ENCODE results near the gene ZNF433. TPM values are rescaled to one million over a fixed set of nuclear protein-coding genes. Genes with fewer than 3 reads are reported as not detected.
A peak's percentile ranks its signal among the peaks of the same experiment; 100 is the strongest.

Gene ZNF433
- total RNA-seq, 2 donors from 2014 or later, result 10.2 to 10.4 TPM

DNA sequence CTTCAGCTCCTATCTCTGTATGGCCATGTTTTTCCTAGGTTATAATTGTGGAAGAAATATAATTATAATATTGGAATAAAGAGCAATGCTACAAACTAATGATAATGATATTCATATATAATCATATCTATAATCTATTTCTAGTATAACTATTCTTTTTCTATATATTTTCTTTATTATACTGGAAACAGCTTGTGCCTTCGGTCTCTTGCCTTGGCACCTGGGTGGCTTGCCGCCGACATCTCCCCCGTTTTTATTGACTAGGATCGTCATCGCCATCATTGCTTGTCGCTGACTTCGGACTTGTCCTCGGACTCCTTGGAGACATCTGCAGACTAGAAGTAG, 46.4 kb downstream of the ZNF433 start:
- no peaks in the 10 kb centered on the region for H3K36me3 ChIP-seq
- intact Hi-C loops (cut with DNase I), result loop anchor here (1.0 to 2.0 kb wide), 2 partner anchors 66 to 102 kb away; partner anchors contain the start of gene ZNF69
- WGBS, result 71% methylated on average over 9 of the region's 9 CpGs
- H3K27ac ChIP-seq, result peak overlapping the region in 1 of 2 donors; percentile 85
- no peak for DNase-seq (ENCODE audit: low spot score)
- H3K4me1 ChIP-seq (replicated peaks), result no peaks in the 10 kb centered on the region
- TF ChIP-seq POLR2AphosphoS5 (IDR thresholded peaks at IDR 0.05) (no peak), POLR2A (IDR thresholded peaks at IDR 0.05) (no peak)
- TF ChIP-seq, protein P1, sequence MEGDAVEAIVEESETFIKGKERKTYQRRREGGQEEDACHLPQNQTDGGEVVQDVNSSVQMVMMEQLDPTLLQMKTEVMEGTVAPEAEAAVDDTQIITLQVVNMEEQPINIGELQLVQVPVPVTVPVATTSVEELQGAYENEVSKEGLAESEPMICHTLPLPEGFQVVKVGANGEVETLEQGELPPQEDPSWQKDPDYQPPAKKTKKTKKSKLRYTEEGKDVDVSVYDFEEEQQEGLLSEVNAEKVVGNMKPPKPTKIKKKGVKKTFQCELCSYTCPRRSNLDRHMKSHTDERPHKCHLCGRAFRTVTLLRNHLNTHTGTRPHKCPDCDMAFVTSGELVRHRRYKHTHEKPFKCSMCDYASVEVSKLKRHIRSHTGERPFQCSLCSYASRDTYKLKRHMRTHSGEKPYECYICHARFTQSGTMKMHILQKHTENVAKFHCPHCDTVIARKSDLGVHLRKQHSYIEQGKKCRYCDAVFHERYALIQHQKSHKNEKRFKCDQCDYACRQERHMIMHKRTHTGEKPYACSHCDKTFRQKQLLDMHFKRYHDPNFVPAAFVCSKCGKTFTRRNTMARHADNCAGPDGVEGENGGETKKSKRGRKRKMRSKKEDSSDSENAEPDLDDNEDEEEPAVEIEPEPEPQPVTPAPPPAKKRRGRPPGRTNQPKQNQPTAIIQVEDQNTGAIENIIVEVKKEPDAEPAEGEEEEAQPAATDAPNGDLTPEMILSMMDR (IDR thresholded peaks at IDR 0.05), result no peak
- H3K27me3 ChIP-seq (replicated peaks; ENCODE audit: insufficient read depth), result no peaks in the 10 kb centered on the region
- H3K4me3 ChIP-seq, result peak overlapping the region; percentile 65 to 73
- no peaks in the 10 kb centered on the region for H3K9me3 ChIP-seq

DNA sequence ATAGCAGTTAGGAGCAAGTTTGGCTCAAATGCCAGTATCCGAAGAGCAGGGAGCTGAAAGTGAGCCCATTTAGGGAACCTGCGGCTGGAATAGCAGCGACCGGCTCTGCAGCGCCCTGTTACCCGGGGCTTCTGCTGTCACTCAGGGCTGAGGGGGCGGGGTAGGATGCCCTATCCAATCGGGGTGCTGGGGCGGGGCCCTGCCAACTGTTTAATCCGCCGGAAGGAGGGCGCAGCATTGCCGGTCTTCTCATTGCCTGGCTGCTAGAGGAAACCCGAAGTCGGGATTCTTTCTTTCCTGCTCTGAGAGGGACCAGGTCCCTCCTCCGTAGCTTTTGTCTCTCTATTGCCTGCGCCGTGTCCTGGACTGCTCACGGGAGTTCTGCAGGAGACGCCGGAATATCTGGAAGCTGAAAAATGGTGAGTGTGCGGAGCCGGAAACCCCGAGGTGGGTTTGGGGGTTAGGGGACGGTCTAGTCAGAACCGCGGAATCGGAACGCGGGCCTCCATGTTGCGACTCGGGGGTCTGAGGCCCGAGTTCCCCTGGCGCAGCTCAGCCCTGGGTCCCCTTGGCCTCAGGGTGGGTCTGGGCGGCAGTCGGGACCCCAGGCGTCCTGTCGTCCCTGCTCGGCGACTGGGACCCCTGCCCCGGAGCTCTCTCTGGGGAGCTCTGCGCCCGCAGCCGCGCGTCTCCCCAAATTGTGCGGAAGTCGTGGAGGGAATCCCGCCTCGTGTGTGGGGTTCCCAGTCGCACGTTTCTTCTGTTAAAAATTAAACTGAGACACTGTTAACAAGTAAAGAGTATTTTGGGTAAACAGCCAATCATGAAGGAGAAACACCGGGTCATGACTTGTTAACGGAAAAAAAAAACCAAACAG, 47.8 kb downstream of the ZNF433 start:
- H3K4me1 ChIP-seq (replicated peaks), result no peaks in the 10 kb centered on the region
- H3K9me3 ChIP-seq, result no peaks in the 10 kb centered on the region
- WGBS, result under 1% methylated on average over 51 of the region's 54 CpGs
- TF ChIP-seq, protein P1 (IDR thresholded peaks at IDR 0.05), result peak in 2 of 4 experiments; percentile 5 to 22
- peak; percentile 68 for TF ChIP-seq POLR2A (IDR thresholded peaks at IDR 0.05)
- peak; percentile 94 for TF ChIP-seq POLR2AphosphoS5 (IDR thresholded peaks at IDR 0.05)
- DNase-seq (ENCODE audit: low spot score), result peak; percentile 95
- intact Hi-C loops (cut with DNase I), result loop anchor here (1.0 to 2.0 kb wide), 4 partner anchors 23 to 189 kb away; partner anchors contain the start of genes ZNF491 and ZNF69
- H3K36me3 ChIP-seq, result no peaks in the 10 kb centered on the region
- no peaks in the 10 kb centered on the region for H3K27me3 ChIP-seq (replicated peaks; ENCODE audit: insufficient read depth)
- peak overlapping the region; percentile 77 to 85 for H3K27ac ChIP-seq
- H3K4me3 ChIP-seq, result peak overlapping the region; percentile 65 to 73

GRCh38 chr19:11986754-11987153, 48.7 kb downstream of the ZNF433 start:
- TF ChIP-seq, protein P1 (IDR thresholded peaks at IDR 0.05), result no peak
- TF ChIP-seq POLR2A (IDR thresholded peaks at IDR 0.05), result no peak
- no peak for TF ChIP-seq POLR2AphosphoS5 (IDR thresholded peaks at IDR 0.05)
- no peak overlapping the region for H3K4me3 ChIP-seq
- H3K27me3 ChIP-seq (replicated peaks; ENCODE audit: insufficient read depth), result no peaks in the 10 kb centered on the region
- no peaks in the 10 kb centered on the region for H3K4me1 ChIP-seq (replicated peaks)
- no peak overlapping the region for H3K27ac ChIP-seq
- no peak for DNase-seq (ENCODE audit: low spot score)
- no peaks in the 10 kb centered on the region for H3K36me3 ChIP-seq
- H3K9me3 ChIP-seq, result no peaks in the 10 kb centered on the region
- intact Hi-C loops (cut with DNase I), result loop anchor here (1.0 to 2.0 kb wide), 2 partner anchors 106 to 188 kb away; partner anchors contain the start of gene ZNF491
- 94% methylated on average over 17 of the region's 17 CpGs for WGBS

GRCh38 chr19:11984986-11985385, 50.5 kb downstream of the ZNF433 start:
- Histone ChIP-seq H3K9me3 (no peaks in the 10 kb centered on the region), H3K27ac (no peak overlapping the region), H3K4me1 (replicated peaks) (no peaks in the 10 kb centered on the region), H3K4me3 (no peak overlapping the region), H3K36me3 (no peaks in the 10 kb centered on the region), H3K27me3 (replicated peaks; ENCODE audit: insufficient read depth) (no peaks in the 10 kb centered on the region)
- 37% methylated on average over 5 of the region's 5 CpGs for WGBS
- TF ChIP-seq POLR2AphosphoS5 (IDR thresholded peaks at IDR 0.05) (no peak), POLR2A (IDR thresholded peaks at IDR 0.05) (no peak)
- TF ChIP-seq, protein P1 (IDR thresholded peaks at IDR 0.05), result no peak
- intact Hi-C loops (cut with DNase I), result no loop called here
- DNase-seq (ENCODE audit: low spot score), result no peak

Measured in prostate gland (tissue), 2 donors.